Tibial nerve (tissue), 4 donors: Measurements from ENCODE around the gene LENEP.
"Not testable (repeated sequence)": the region's sequence is repeated elsewhere in the genome, so short reads cannot be mapped to it uniquely, and the experiment has no call there.

ENCODE experiments used
- CTCF ChIP-seq, 5 experiments: fragments of 200-600 bp in 3 of 5; fragments of 450-650 bp in 2 of 5; sonication (generic) in 3 of 5; IDR thresholded peaks; one replicate each; pipeline ENCODE4 v1.5.1; 2016 to 2019; ENCODE audit warnings: antibody characterized with exemption in 5 of 5, mild to moderate bottlenecking in 3 of 5, moderate library complexity in 2 of 5
- EP300 ChIP-seq, 2 donors: sonication (generic); formaldehyde crosslinking; IDR thresholded peaks; one replicate each; pipeline ENCODE4 v1.6.1; 2017; ENCODE audit warnings: antibody characterized with exemption in 2 of 2, mild to moderate bottlenecking in 1 of 2
- POLR2A ChIP-seq, 2 donors: fragments of 450-650 bp; IDR thresholded peaks; one replicate each; pipeline ENCODE4 v1.6.1; 2017; ENCODE audit warnings: antibody characterized with exemption in 2 of 2, mild to moderate bottlenecking in 2 of 2, moderate library complexity in 2 of 2

- TF ChIP-seq CTCF (IDR thresholded peaks at IDR 0.05): peak; percentile 11 to 41 (median 31)
- not testable (repeated sequence) for TF ChIP-seq POLR2A, EP300 (IDR thresholded peaks at IDR 0.05)
Observed at GRCh38 chr1:154995301-154995983, 2.1 kb downstream of the LENEP start.
